Esophagus muscularis mucosa (tissue), 3 donors: ENCODE results near the gene CDRT4.

Experiments
- CTCF ChIP-seq, 3 experiments: fragments of 200-600 bp in 2 of 3; fragments of 450-650 bp in 1 of 3; sonication (generic) in 2 of 3; IDR thresholded peaks; one replicate each; pipeline ENCODE4 v1.5.1; 2017 to 2019; ENCODE audit warnings: antibody characterized with exemption in 3 of 3, mild to moderate bottlenecking in 2 of 3, moderate library complexity in 1 of 3
- POLR2A ChIP-seq: fragments of 450-650 bp; IDR thresholded peaks from one replicate; pipeline ENCODE4 v1.6.1; 2017; ENCODE audit warnings: antibody characterized with exemption, moderate library complexity, mild to moderate bottlenecking, low read depth

DNA sequence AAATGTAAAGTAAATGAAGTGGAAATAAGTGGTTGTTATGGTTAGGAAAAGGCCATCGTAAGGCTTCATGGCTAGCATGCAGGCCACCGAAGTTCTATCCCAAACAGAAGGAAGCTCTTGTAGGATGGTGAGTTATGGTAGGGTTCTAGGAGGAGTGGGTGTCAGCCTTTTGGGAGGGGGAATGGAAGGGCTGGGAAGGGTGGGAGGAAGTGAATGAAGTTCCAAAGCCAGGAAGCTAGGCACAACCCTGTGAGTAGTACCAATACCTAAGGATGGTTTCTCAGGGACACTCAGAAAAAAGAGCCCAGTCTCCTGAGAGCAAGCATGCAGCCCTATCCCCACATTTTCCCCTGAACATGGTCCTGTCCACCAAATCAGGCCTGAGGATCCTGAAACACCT, 36.3 kb upstream of the CDRT4 start:
- TF ChIP-seq CTCF (IDR thresholded peaks at IDR 0.05): no peak
- TF ChIP-seq POLR2A: no peak
